ENCODE data around the gene RAD23B.
"Not testable (repeated sequence)": the region's sequence is repeated elsewhere in the genome, so short reads cannot be mapped to it uniquely, and the experiment has no call there.

Gene RAD23B

GRCh38 chr9:107286057-107286456, 3.0 kb downstream of the RAD23B start:
- no peak for DNase-seq (ENCODE audit: low read depth, low spot score)
- no peak overlapping the region for H3K4me3 ChIP-seq (ENCODE audit: low read length)

GRCh38 chr9:107288701-107289100, 5.6 kb downstream of the RAD23B start:
- H3K4me3 ChIP-seq (ENCODE audit: low read length), result no peak overlapping the region
- DNase-seq (ENCODE audit: low read depth, low spot score), result peak; percentile 34

- H3K4me3 ChIP-seq (ENCODE audit: low read length), result no peak overlapping the region
- no peak for DNase-seq (ENCODE audit: low read depth, low spot score)
Measured at GRCh38 chr9:107290619-107291018, 7.5 kb downstream of the RAD23B start.

- DNase-seq (ENCODE audit: low read depth, low spot score), result no peak
- no peak overlapping the region for H3K4me3 ChIP-seq (ENCODE audit: low read length)
Measured at GRCh38 chr9:107292821-107293542, 9.9 kb downstream of the RAD23B start.

GRCh38 chr9:107293543-107294085, 10.5 kb downstream of the RAD23B start:
- H3K4me3 ChIP-seq (ENCODE audit: low read length), result no peak overlapping the region
- no peak for DNase-seq (ENCODE audit: low read depth, low spot score)

GRCh38 chr9:107294756-107295155, 11.7 kb downstream of the RAD23B start:
- H3K4me3 ChIP-seq (ENCODE audit: low read length), result no peak overlapping the region
- no peak for DNase-seq (ENCODE audit: low read depth, low spot score)

- no peak overlapping the region for H3K4me3 ChIP-seq (ENCODE audit: low read length)
- no peak for DNase-seq (ENCODE audit: low read depth, low spot score)
Measured at GRCh38 chr9:107295995-107296394, 12.9 kb downstream of the RAD23B start.

GRCh38 chr9:107296592-107296991, 13.5 kb downstream of the RAD23B start:
- not testable (repeated sequence) for H3K4me3 ChIP-seq (ENCODE audit: low read length); DNase-seq (ENCODE audit: low read depth, low spot score)

GRCh38 chr9:107299437-107299836, 16.4 kb downstream of the RAD23B start:
- H3K4me3 ChIP-seq (ENCODE audit: low read length), result no peak overlapping the region
- DNase-seq (ENCODE audit: low read depth, low spot score), result no peak

GRCh38 chr9:107306308-107306707, 23.2 kb downstream of the RAD23B start:
- H3K4me3 ChIP-seq (ENCODE audit: low read length), result no peak overlapping the region
- DNase-seq (ENCODE audit: low read depth, low spot score), result no peak

GRCh38 chr9:107307331-107307730, 24.3 kb downstream of the RAD23B start:
- no peak for DNase-seq (ENCODE audit: low read depth, low spot score)
- H3K4me3 ChIP-seq (ENCODE audit: low read length), result no peak overlapping the region

GRCh38 chr9:107308461-107308860, 25.4 kb downstream of the RAD23B start:
- no peak for DNase-seq (ENCODE audit: low read depth, low spot score)
- no peak overlapping the region for H3K4me3 ChIP-seq (ENCODE audit: low read length)

GRCh38 chr9:107309271-107309670, 26.2 kb downstream of the RAD23B start:
- DNase-seq (ENCODE audit: low read depth, low spot score), result peak; percentile 90
- no peak overlapping the region for H3K4me3 ChIP-seq (ENCODE audit: low read length)

- no peak overlapping the region for H3K4me3 ChIP-seq (ENCODE audit: low read length)
- DNase-seq (ENCODE audit: low read depth, low spot score), result no peak
Measured at GRCh38 chr9:107312376-107313050, 29.4 kb downstream of the RAD23B start.

GRCh38 chr9:107313555-107314096, 30.5 kb downstream of the RAD23B start:
- no peak for DNase-seq (ENCODE audit: low read depth, low spot score)
- H3K4me3 ChIP-seq (ENCODE audit: low read length), result no peak overlapping the region

GRCh38 chr9:107314763-107315162, 31.7 kb downstream of the RAD23B start:
- no peak overlapping the region for H3K4me3 ChIP-seq (ENCODE audit: low read length)
- no peak for DNase-seq (ENCODE audit: low read depth, low spot score)

GRCh38 chr9:107316795-107317661, 33.9 kb downstream of the RAD23B start:
- no peak overlapping the region for H3K4me3 ChIP-seq (ENCODE audit: low read length)
- DNase-seq (ENCODE audit: low read depth, low spot score), result no peak

GRCh38 chr9:107322643-107323042, 39.6 kb downstream of the RAD23B start:
- no peak for DNase-seq (ENCODE audit: low read depth, low spot score)

GRCh38 chr9:107323836-107324585, 40.9 kb downstream of the RAD23B start:
- H3K4me3 ChIP-seq (ENCODE audit: low read length), result no peak overlapping the region
- no peak for DNase-seq (ENCODE audit: low read depth, low spot score)

More at GRCh38 chr9:107322643-107323042, 39.6 kb downstream of the RAD23B start:
- no peak overlapping the region for H3K4me3 ChIP-seq (ENCODE audit: low read length)
